SK-N-MC (cell line): Measurements from ENCODE around the gene GLS.
A peak's percentile ranks its signal among the peaks of the same experiment; 100 is the strongest.

Experiments used
- DNase-seq: peaks from one replicate; pipeline ENCODE4 v3.0.0-alpha.2; 2011; ENCODE audit warnings: low read depth, low spot score
- H3K27ac ChIP-seq: fragments of 200-600 bp; sonication (generic); 2 replicates; pipeline ENCODE4 v1.5.1; 2016; ENCODE audit warnings: mixed run types
- H3K36me3 ChIP-seq: fragments of 200-600 bp; sonication (generic); 2 replicates; pipeline ENCODE4 v1.6.1; 2017; ENCODE audit warnings: antibody characterized with exemption, low read length, mixed read lengths; ENCODE audit not compliant: insufficient read depth
- H3K4me3 ChIP-seq: fragments of 200-600 bp; sonication (generic); 2 replicates; pipeline ENCODE4 v1.5.1; 2016
- H3K9ac ChIP-seq: fragments of 200-600 bp; sonication (generic); 2 replicates; pipeline ENCODE4 v1.8.0; 2017; ENCODE audit warnings: mixed run types, mixed read lengths; ENCODE audit not compliant: insufficient read length
- H3K9me3 ChIP-seq: fragments of 200-600 bp; sonication (generic); 2 replicates; pipeline ENCODE4 v1.6.1; 2017; ENCODE audit warnings: low read depth, mild to moderate bottlenecking, antibody characterized with exemption, low read length, moderate library complexity, mixed read lengths
- EZH2 ChIP-seq: fragments of 200-600 bp; sonication (generic); IDR thresholded peaks from one replicate; pipeline ENCODE4 v1.6.1; 2017; ENCODE audit warnings: antibody characterized with exemption
- FOXP2 ChIP-seq: optimal IDR thresholded peaks from 2 replicates; pipeline ENCODE3; 2011; ENCODE audit warnings: mild to moderate bottlenecking, moderate library complexity; ENCODE audit not compliant: insufficient read depth; ENCODE audit errors: extremely low read length, control extremely low read depth
- POLR2AphosphoS5 ChIP-seq: IDR thresholded peaks from 2 replicates; pipeline ENCODE4 v1.6.1; 2012; ENCODE audit warnings: mild to moderate bottlenecking, low read depth, low read length, borderline replicate concordance

The GLS gene

DNA sequence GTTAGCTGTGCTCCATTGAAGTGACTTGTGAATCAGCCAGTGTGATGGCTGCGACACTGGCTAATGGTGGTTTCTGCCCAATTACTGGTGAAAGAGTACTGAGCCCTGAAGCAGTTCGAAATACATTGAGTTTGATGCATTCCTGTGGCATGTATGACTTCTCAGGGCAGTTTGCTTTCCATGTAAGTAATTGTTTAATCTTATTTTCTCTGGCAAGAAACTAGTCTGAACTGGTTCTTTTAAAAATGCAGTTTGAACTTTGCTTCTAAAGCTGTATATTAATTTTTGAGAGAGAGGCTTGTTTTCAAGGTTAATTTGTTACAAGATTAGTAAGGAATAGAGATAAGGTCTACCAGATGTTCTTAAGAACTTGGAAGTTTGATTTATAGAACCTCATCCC, 46.7 kb downstream of the GLS start:
- Histone ChIP-seq H3K4me3 (no peak overlapping the region), H3K27ac (peak overlapping the region; percentile 81), H3K36me3 (peaks cover 54% of the 10 kb centered on the region), H3K9me3 (no peaks in the 10 kb centered on the region; the same call in 1 of the 2 replicates), H3K9ac (no peak overlapping the region)
- DNase-seq = no peak
- TF ChIP-seq FOXP2 (no peak), EZH2 (no peak), POLR2AphosphoS5 (no peak)

DNA sequence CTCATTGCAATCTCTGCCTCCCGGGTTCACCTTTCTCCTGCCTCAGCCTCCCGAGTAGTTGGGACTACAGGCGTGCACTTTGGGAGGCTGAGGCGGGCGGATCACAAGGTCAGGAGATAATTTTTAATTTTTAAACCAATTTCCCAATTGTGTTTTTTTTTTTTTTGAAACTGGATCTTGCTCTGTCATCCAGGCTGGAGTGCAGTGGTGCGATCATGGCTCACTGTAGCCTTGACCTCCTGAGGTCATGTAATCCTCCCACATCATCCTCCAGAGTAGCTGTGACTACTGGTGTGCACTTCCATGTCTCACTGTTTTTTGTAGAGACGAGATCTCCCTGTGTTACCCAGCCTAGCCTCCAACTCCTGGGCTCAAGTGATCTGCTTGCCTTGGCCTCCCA, 49.3 kb downstream of the GLS start:
- no peak overlapping the region for H3K27ac ChIP-seq
- peaks cover 33% of the 10 kb centered on the region for H3K36me3 ChIP-seq
- no peak for TF ChIP-seq FOXP2
- no peak for TF ChIP-seq POLR2AphosphoS5
- TF ChIP-seq EZH2 = no peak
- H3K9me3 ChIP-seq = no peaks in the 10 kb centered on the region
- H3K4me3 ChIP-seq = no peak overlapping the region
- DNase-seq = no peak
- H3K9ac ChIP-seq = no peak overlapping the region

DNA sequence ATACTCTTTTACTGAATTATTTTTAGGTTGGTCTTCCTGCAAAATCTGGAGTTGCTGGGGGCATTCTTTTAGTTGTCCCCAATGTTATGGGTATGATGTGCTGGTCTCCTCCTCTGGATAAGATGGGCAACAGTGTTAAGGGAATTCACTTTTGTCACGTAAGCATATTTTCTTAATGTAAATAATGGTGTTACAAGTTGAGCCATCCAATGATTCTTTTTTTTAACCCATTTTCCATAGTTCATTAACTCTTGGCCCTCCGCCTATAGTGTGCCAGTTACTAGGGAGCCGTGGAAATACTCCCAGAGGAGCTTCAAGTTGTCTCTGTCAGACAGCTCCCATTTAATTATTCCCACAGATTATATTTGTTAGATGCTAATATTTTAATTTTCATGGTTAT, 49.8 kb downstream of the GLS start:
- H3K27ac ChIP-seq = peak overlapping the region; percentile 36; the same call in 1 of the 2 replicates
- no peak overlapping the region for H3K4me3 ChIP-seq
- TF ChIP-seq EZH2 (no peak), POLR2AphosphoS5 (no peak), FOXP2 (no peak)
- H3K36me3 ChIP-seq = peaks cover 29% of the 10 kb centered on the region
- H3K9ac ChIP-seq = no peak overlapping the region
- DNase-seq = no peak
- H3K9me3 ChIP-seq = no peaks in the 10 kb centered on the region

DNA sequence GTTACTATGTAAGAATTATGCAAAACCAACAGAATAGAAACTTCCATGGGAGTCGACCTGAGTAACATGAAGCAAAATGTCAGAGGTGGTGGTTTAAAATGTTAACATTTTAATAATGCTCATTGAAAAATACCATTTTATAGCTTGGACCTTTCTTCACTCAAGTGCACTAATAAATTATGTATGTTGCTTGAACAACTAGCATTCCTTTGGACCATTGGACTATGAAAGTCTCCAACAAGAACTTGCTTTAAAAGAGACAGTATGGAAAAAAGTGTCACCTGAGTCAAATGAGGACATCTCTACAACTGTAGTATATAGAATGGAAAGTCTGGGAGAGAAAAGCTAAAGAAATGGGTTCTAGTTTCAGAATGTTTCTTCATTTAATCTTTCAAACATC, 51.9 kb downstream of the GLS start:
- Histone ChIP-seq H3K27ac (peak overlapping the region; percentile 59), H3K4me3 (no peak overlapping the region), H3K9me3 (no peaks in the 10 kb centered on the region), H3K9ac (no peak overlapping the region), H3K36me3 (peaks cover 17% of the 10 kb centered on the region)
- no peak for TF ChIP-seq EZH2
- TF ChIP-seq POLR2AphosphoS5 = no peak
- TF ChIP-seq FOXP2 = no peak
- no peak for DNase-seq

DNA sequence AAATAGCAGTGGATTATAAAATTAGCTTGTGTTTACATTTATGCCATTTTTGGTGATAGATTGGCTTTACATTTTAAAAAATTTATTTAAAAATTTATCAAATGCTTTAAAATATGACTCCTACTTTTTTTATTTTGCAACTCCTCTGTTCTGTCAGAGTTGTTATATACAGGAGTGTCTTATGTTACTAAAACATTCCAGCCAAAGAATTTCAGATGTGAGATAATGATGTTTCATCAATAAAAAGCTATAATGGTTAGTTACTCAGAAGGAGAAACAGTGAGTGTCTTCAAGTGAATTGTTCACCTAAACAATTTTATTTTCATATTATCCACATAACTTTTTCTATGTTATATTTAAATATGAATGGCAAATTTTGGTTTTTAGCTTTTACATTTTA, 52.7 kb downstream of the GLS start:
- TF ChIP-seq FOXP2 = no peak
- no peak for TF ChIP-seq EZH2
- no peak for TF ChIP-seq POLR2AphosphoS5
- DNase-seq = no peak
- Histone ChIP-seq H3K27ac (peak overlapping the region; percentile 59; the same call in 1 of the 2 replicates), H3K9me3 (no peaks in the 10 kb centered on the region), H3K9ac (no peak overlapping the region), H3K36me3 (peaks cover 13% of the 10 kb centered on the region), H3K4me3 (no peak overlapping the region)

DNA sequence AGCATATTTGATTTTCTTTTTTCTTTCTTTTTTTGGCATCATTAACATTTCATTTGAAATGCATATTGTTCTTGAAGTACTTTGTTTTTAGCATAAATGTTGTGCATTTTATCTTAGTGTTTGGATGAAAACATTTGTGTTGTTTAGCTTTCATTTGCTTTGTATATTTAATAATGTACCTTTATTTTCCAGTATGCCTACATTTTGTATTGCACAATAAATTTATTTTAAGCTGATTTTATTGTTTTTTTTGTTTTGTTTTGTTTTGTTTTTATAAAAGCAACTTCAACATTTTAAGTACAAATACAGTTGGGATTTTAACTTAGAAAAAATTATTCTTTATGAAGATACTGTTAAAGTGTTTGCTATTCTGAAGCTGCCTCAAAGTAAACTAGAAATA, 54.4 kb downstream of the GLS start:
- Histone ChIP-seq H3K9me3 (no peaks in the 10 kb centered on the region), H3K4me3 (no peak overlapping the region), H3K27ac (peak overlapping the region; percentile 88), H3K9ac (no peak overlapping the region), H3K36me3 (peaks cover 6% of the 10 kb centered on the region)
- TF ChIP-seq EZH2 (no peak), POLR2AphosphoS5 (no peak), FOXP2 (no peak)
- no peak for DNase-seq

DNA sequence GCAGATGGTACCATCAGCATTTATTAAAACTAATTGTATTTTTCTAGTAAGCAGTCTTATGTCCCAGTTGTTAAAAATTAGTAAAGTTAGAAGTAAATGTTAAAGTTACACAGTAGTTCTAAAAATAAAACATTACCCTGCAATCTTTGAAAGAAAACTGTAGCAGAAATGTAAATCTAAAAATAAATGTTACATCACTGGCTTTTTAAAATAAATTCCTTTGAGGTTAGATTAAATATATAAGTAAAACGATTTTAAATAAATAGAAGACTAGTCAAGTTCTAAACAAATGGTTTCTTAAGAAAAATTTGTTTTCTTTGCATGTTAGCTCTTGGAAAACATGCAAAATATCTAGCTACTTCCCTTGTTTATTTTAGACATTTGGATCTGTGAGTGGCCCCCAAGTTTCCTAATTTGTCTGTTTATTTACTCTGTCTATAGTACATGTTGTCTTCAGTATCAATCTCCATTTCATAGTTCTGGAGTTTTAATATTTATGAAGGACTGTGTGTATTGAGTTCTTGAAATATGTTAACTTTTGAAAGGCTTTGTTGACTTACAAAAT, 58.2 kb downstream of the GLS start:
- Histone ChIP-seq H3K4me3 (peak overlapping the region; percentile 17; the same call in 1 of the 2 replicates), H3K27ac (peak overlapping the region; percentile 74), H3K9ac (peak overlapping the region; percentile 42), H3K9me3 (no peaks in the 10 kb centered on the region), H3K36me3 (no peaks in the 10 kb centered on the region)
- no peak for DNase-seq
- no peak for TF ChIP-seq EZH2
- TF ChIP-seq FOXP2 = no peak
- TF ChIP-seq POLR2AphosphoS5 = no peak

DNA sequence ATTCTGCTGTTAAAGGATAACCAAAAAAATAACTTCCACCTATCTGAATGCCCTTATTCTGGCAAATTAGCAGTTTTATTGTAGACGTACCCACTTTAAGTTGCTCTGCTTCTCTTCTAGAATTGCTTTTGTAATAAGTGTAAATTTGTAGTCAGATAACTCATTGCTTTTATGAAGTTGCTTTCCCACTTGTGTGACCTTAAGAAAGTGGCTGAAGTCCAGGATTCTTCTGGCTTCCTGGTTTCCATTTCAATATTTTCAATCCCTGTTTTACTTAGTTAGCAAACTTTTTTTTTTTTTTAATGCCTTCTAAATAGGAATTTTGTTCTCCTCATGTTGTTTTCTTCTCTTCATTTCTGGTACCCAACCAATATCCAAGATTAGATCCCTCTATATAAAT, 59.8 kb downstream of the GLS start:
- no peak overlapping the region for H3K9ac ChIP-seq
- H3K36me3 ChIP-seq = no peaks in the 10 kb centered on the region
- TF ChIP-seq FOXP2 = no peak
- no peak for TF ChIP-seq POLR2AphosphoS5
- TF ChIP-seq EZH2 = no peak
- H3K4me3 ChIP-seq = no peak overlapping the region
- no peaks in the 10 kb centered on the region for H3K9me3 ChIP-seq
- no peak for DNase-seq
- H3K27ac ChIP-seq = 0 out of 2 replicates have a peak overlapping the region, but pooled peaks have one; percentile 20

DNA sequence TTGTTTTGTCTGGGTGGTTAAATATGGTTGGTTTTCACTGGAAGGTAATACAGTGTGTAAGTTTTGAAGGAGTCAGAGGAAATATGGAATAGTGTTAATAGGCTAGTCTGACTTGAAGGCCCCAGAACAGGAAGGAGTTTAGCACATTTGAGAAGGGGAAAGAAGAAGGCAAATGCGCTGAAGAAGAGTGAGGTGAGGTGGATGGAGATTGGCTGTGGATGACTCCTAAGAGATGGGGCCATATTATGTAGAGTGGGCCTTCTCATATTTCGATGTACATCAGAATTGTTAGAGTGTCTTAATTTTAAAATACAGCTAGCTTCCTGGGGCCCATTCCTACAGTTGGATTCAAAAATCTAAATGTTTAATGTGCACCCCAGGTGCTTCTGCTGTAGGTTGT, 61.0 kb downstream of the GLS start:
- no peaks in the 10 kb centered on the region for H3K9me3 ChIP-seq
- H3K36me3 ChIP-seq = no peaks in the 10 kb centered on the region
- no peak overlapping the region for H3K27ac ChIP-seq
- no peak overlapping the region for H3K9ac ChIP-seq
- no peak for TF ChIP-seq POLR2AphosphoS5
- no peak for TF ChIP-seq EZH2
- TF ChIP-seq FOXP2 = no peak
- H3K4me3 ChIP-seq = no peak overlapping the region
- DNase-seq = no peak
